Stimulated activated CD8-positive, alpha-beta memory T cell treated with anti-CD3 and anti-CD28 coated beads, Interleukin-15, amount 100 ng/mL, for 48 hours (primary cell): ENCODE results near the gene TMEM255B.

Experiments used
- DNase-seq, 2 donors: peaks; one replicate each; pipeline ENCODE4 v3.0.0-alpha.2; 2020; ENCODE audit warnings: low read depth in 2 of 2

TMEM255B gene

DNA sequence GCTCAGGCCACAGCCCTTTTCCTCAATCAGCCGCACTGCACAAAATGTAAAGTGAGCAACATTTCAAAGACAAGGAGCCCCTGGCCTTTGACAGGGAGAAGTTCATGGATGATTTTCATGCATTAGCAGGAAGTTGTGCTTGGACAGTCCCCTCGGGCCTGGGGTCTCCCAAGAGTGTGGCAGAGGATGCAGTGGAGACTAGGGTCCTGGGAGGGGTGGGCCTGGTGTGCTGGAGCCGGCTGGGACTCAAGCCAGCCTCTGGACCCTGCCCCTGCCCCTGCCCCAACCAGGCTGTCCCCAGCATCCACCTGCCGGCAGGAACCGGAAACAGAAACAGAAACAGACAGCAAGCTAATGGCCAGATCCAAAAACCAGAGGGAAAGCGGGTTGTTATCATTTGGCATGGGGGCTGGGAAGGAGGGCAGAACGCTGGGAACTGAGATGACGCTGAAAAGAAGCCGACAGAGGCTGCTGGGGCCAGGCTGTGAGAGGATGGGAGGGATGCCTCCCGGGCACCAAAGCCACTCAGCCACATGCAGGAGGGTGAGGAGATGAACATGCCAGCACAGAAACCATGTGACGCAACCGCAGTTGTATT lies 102.5 kb downstream of the TMEM255B start:
- no peak for DNase-seq

GRCh38 chr13:113862191-113862930 lies 103.3 kb downstream of the TMEM255B start:
- no peak for DNase-seq

DNA sequence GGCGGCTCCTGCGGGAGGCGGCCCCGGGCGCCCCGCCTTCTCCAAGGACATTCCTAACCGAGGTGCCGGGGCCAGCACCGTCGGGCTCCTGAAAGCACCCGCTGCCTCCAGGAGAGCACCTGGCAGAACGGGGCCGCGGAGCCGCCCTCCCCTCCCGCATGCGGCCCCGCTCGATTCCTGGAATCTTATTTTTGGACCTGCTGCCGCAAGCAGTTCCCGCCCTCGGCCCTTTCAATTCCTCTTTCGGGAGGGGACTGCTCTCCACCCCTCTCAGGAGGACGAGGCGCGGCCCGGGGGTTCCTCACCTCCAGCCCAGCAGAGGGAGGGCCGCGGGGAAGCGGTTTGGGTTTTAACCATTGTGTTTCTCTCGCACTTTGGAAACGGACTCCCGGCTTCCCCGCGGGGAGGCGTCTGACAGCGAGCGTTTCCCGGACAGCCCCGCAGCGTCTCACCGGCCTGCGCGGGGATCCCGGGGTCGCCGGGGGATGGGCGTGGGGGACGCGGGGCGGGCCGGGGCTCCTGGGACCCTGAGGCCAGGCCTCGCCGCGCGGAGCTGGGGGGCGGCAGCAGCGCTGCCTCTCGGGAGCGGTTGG lies 104.0 kb downstream of the TMEM255B start:
- no peak for DNase-seq

GRCh38 chr13:113863524-113864272 lies 104.7 kb downstream of the TMEM255B start, which contains the start of gene GAS6:
Gene GAS6 (minus strand): TSS chr13:113864076. CDS start chr13:113863920, 156 bp downstream.
- DNase-seq = no peak

DNA sequence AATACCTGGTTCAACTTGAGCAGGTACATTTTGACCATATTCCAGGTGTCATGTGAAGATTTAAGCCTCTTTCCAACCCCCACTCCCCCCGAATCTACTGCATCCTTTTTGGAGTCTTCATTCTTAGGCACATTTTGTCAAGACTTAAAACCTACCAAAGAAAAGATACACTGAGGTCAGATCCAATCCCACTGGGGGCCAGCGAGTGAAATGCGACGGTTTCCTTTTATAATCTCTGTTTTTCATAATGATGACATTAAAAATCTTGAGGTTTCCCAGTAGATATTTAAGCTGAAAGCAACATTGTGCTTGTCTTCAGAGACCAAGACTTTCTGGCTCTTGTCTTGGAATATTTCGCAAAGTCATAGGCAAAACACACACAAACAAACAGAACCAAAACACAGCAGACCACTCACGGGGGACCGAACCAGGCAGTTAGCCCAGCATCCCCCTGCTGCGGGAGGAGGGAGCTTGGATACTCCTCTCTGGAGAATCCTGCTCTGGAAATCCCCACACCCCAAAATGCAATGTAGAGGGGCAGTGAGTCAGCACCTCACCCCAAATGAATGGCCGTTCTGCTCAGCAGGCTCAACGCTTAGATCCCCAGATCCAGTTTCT lies 105.4 kb downstream of the TMEM255B start:
- DNase-seq = no peak

- DNase-seq = no peak
These were observed 106.4 kb downstream of the TMEM255B start for GRCh38 chr13:113865427-113865826.
